Lung (tissue), 12 donors: ENCODE measurements around the gene SLIT2. TPM values are rescaled to one million over a fixed set of nuclear protein-coding genes. Genes with fewer than 3 reads are reported as not detected.

Experiments
- ATAC-seq: fragments of 200-7000 bp; cut with Tn5 transposase; one replicate; pipeline ENCODE4 v1.9.1; 2020; ENCODE audit warnings: moderate number of reproducible peaks; ENCODE audit not compliant: insufficient read depth, low FRiP score
- DNase-seq, 3 donors: peaks; one replicate each; pipeline ENCODE4 v3.0.0-alpha.2; 2013 to 2017
- H3K27ac ChIP-seq, 2 donors: one replicate each; pipeline ENCODE4 v1.5.1; 2013; ENCODE audit warnings: mild to moderate bottlenecking in 2 of 2, moderate library complexity in 2 of 2, control low read depth in 1 of 2, inconsistent platforms in 1 of 2, low read depth in 1 of 2, low read length in 1 of 2
- H3K27me3 ChIP-seq, 3 donors: one replicate each; pipeline ENCODE4 v1.5.1; 2013; ENCODE audit warnings: low read length in 2 of 3; ENCODE audit not compliant: control insufficient read depth in 3 of 3, insufficient read depth in 3 of 3
- H3K36me3 ChIP-seq, 4 donors: one replicate each; pipeline ENCODE4 v1.5.1; 2013; ENCODE audit warnings: low read length in 4 of 4, mild to moderate bottlenecking in 1 of 4, moderate library complexity in 1 of 4; ENCODE audit not compliant: control insufficient read depth in 4 of 4, insufficient read depth in 4 of 4
- H3K4me1 ChIP-seq, 5 donors: one replicate each; pipeline ENCODE4 v1.5.1; 2013; ENCODE audit warnings: low read length in 5 of 5, mild to moderate bottlenecking in 2 of 5, moderate library complexity in 1 of 5; ENCODE audit not compliant: control insufficient read depth in 5 of 5, insufficient read depth in 5 of 5
- H3K4me3 ChIP-seq: one replicate; pipeline ENCODE4 v1.5.1; 2013; ENCODE audit warnings: mild to moderate bottlenecking, control low read depth, moderate library complexity
- H3K9ac ChIP-seq, 2 donors: one replicate each; pipeline ENCODE4 v1.5.1; 2013; ENCODE audit warnings: low read length in 2 of 2, control low read depth in 1 of 2; ENCODE audit not compliant: insufficient read depth in 1 of 2
- H3K9me3 ChIP-seq, 4 donors: one replicate each; pipeline ENCODE4 v1.5.1; 2013; ENCODE audit warnings: low read length in 3 of 4, mild to moderate bottlenecking in 1 of 4, moderate library complexity in 1 of 4; ENCODE audit not compliant: control insufficient read depth in 4 of 4, insufficient read depth in 3 of 4
- CTCF ChIP-seq: IDR thresholded peaks from 2 replicates; pipeline ENCODE4 v1.5.1; 2012; ENCODE audit warnings: mild to moderate bottlenecking; ENCODE audit errors: control extremely low read depth, extremely low read depth
- WGBS, 2 donors: extraction: QIAGEN DNeasy Blood & Tissue Kit; methylation state at CpG; one replicate each; pipeline ENCODE4 v1.1.7; 2013; 5-methylcytosine and 5-hydroxymethylcytosine counted together
- polyA plus RNA-seq, 2 donors: library from polyadenylated mRNA; stranded (reverse); fragments of 200-250 nt; gene quantifications; one replicate each; pipeline ENCODE4 v1.2.1, GENCODE V29; 2013
- total RNA-seq, 2 donors: library from RNA; depleted of rRNA in 1 of 2; stranded (reverse); fragments of >200 nt in 1 of 2; gene quantifications; one replicate each; pipeline ENCODE4 v1.2.1, GENCODE V29; 2014 to 2021
- donor health status: control.
- donor health status: control.
- donor health status: Bipolar disorder and iron deficiency.
- donor health status: healthy.
- donor health status: DM: yes; HTN: yes; CAD: no.

SLIT2 gene
- total and polyA plus RNA-seq, 4 donors: 6.6 to 159 (median 32.4) TPM

GRCh38 chr4:20266215-20267082 lies 14.7 kb downstream of the SLIT2 start:
- ATAC-seq: no peak
- Histone ChIP-seq H3K4me3 (no peak overlapping the region), H3K27ac (no peak overlapping the region), H3K9ac (no peak overlapping the region), H3K9me3 (no peaks in the 10 kb centered on the region), H3K27me3 (no peaks in the 10 kb centered on the region), H3K36me3 (peaks cover 0 to 50% (median 18%) of the 10 kb centered on the region in 4 donors), H3K4me1 (peaks cover 0 to 20% (median 0%) of the 10 kb centered on the region in 5 donors)
- no peak for DNase-seq
- no peak for TF ChIP-seq CTCF
- WGBS, 2 donors: 55 to 57% methylated on average over 4 of the region's 4 CpGs

- TF ChIP-seq CTCF: no peak
- peaks cover 0 to 23% (median 0%) of the 10 kb centered on the region in 5 donors for H3K4me1 ChIP-seq
- H3K36me3 ChIP-seq: peaks cover 0 to 37% (median 15%) of the 10 kb centered on the region in 4 donors
- ATAC-seq (no peak), DNase-seq (no peak)
- H3K27ac ChIP-seq: no peak overlapping the region
- H3K4me3 ChIP-seq: no peak overlapping the region
- H3K9ac ChIP-seq: no peak overlapping the region
- no peaks in the 10 kb centered on the region for H3K27me3 ChIP-seq
- no peaks in the 10 kb centered on the region for H3K9me3 ChIP-seq
Measured at GRCh38 chr4:20268028-20268427, 16.3 kb downstream of the SLIT2 start.

DNA sequence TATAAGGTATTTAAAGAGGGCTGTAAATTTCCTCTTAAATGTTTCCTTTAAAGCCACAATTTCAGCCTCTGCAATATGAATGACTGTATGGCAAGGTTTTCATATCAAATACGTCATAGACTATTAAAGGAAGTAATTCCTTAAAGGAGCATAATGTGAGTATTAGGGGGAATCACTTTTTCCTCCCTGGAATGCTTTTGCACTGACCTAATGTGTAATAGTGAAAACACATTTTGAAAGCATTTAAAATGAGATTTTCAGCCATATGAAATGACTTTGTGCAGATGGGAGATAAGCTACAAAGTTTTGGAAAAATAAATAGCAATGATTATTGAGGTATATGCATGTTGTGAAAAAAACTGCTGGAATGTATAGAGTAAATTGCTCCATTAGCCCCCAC lies 17.6 kb downstream of the SLIT2 start:
- Histone ChIP-seq H3K4me3 (no peak overlapping the region), H3K27ac (no peak overlapping the region), H3K9ac (no peak overlapping the region), H3K4me1 (peaks cover 0 to 20% (median 0%) of the 10 kb centered on the region in 5 donors), H3K36me3 (peaks cover 0 to 30% (median 12%) of the 10 kb centered on the region in 4 donors), H3K9me3 (no peaks in the 10 kb centered on the region), H3K27me3 (no peaks in the 10 kb centered on the region)
- DNase-seq: no peak
- 54 to 72% methylated on average over 1 of the region's 1 CpG for WGBS, 2 donors
- no peak for TF ChIP-seq CTCF
- no peak for ATAC-seq
